HCT116 (cell line): ENCODE measurements around the gene SCFD2. TPM values are rescaled to one million over a fixed set of nuclear protein-coding genes. Genes with fewer than 3 reads are reported as not detected.
"Not testable (repeated sequence)": the region's sequence is repeated elsewhere in the genome, so short reads cannot be mapped to it uniquely, and the experiment has no call there.

Experiments used
- ATAC-seq: fragments of 200-7000 bp; cut with Tn5 transposase; 2 replicates; pipeline ENCODE4 v1.9.1; 2020; ENCODE audit warnings: mild to moderate bottlenecking, moderate library complexity
- BruUV-seq: library from RNA; stranded (reverse); fragments of 400-500 nt; replicated peaks from 2 replicates; lab custom pipeline; 2021; lab: Mats Ljungman, UMichigan
- CTCF ChIA-PET: fragments of 300-600 bp; sonication (Branson Sonifier 250); formaldehyde crosslinking; loops from one replicate; lab custom pipeline; 2021; ENCODE audit warnings: antibody characterized with exemption; lab: Charles Lee
- POLR2A ChIA-PET: fragments of 300-600, 350-600 bp; sonication (Branson Sonifier 250); formaldehyde crosslinking; loops from one replicate; lab custom pipeline; 2021; ENCODE audit warnings: antibody characterized with exemption; lab: Charles Lee
- RAD21 ChIA-PET, 2 experiments: fragments of 300-600 bp; sonication (Branson Sonifier 250); formaldehyde crosslinking; loops; one replicate each; lab custom pipeline; 2023; ENCODE audit warnings: low total read pairs in 2 of 2; ENCODE audit not compliant: uncharacterized antibody in 2 of 2, unreplicated experiment in 2 of 2, low non-redundant PET in 1 of 2; lab: Charles Lee
- DNase-seq: peaks from one replicate; pipeline ENCODE4 v3.0.0-alpha.2; 2010; ENCODE audit warnings: low read depth, low spot score
- H2AFZ ChIP-seq: fragments of 200-600 bp; shearing (Covaris generic), sonication (generic); 2 replicates; pipeline ENCODE4 v1.6.1; 2017; ENCODE audit warnings: low read depth, mixed run types, mixed read lengths, antibody characterized with exemption, low read length; ENCODE audit not compliant: poor library complexity, severe bottlenecking
- H3K27ac ChIP-seq: 2 replicates; pipeline ENCODE4 v1.5.1; 2012; ENCODE audit warnings: low read depth, low read length
- H3K27me3 ChIP-seq: fragments of 200-600 bp; sonication (generic); 2 replicates; pipeline ENCODE4 v1.6.1; 2016; ENCODE audit warnings: mixed run types, low read length, mixed read lengths; ENCODE audit not compliant: insufficient read depth
- H3K36me3 ChIP-seq, 2 experiments: fragments of 200-500 bp in 1 of 2; fragments of 200-600 bp in 1 of 2; sonication (Bioruptor generic) in 1 of 2; sonication (generic) in 1 of 2; 2 replicates each; pipeline versions ENCODE4 v1.5.1 to v1.6.1; 2014 to 2016; ENCODE audit warnings: low read length in 2 of 2, inconsistent platforms in 1 of 2, mixed read lengths in 1 of 2, mixed run types in 1 of 2; ENCODE audit not compliant: insufficient read depth in 2 of 2, control insufficient read depth in 1 of 2
- H3K4me1 ChIP-seq, 2 experiments: fragments of 200-600 bp in 1 of 2; sonication (generic) in 1 of 2; 2 replicates each; pipeline versions ENCODE4 v1.5.1 to v1.6.1; 2012 to 2017; ENCODE audit warnings: low read length in 2 of 2, inconsistent platforms in 1 of 2, mild to moderate bottlenecking in 1 of 2, mixed read lengths in 1 of 2, mixed run types in 1 of 2, moderate library complexity in 1 of 2; ENCODE audit not compliant: insufficient read depth in 2 of 2, control insufficient read depth in 1 of 2
- H3K4me2 ChIP-seq: fragments of 200-600 bp; sonication (generic); 2 replicates; pipeline ENCODE4 v1.6.1; 2017; ENCODE audit warnings: mixed run types, low read length, mixed read lengths
- H3K4me3 ChIP-seq, 2 experiments: fragments of 200-600 bp in 1 of 2; sonication (generic) in 1 of 2; replicated peaks in 1 of 2; 2 replicates each; pipeline ENCODE4 v1.5.1; 2011 to 2016; ENCODE audit warnings: low read length in 2 of 2, control low read depth in 1 of 2, low read depth in 1 of 2, mild to moderate bottlenecking in 1 of 2, mixed read lengths in 1 of 2, mixed run types in 1 of 2
- H3K79me2 ChIP-seq: fragments of 200-600 bp; sonication (generic); 2 replicates; pipeline ENCODE4 v1.6.1; 2017; ENCODE audit warnings: mild to moderate bottlenecking, mixed run types, low read length, moderate library complexity, mixed read lengths; ENCODE audit not compliant: insufficient read depth
- H3K9ac ChIP-seq: fragments of 200-600 bp; sonication (generic); 2 replicates; pipeline ENCODE4 v1.6.1; 2016; ENCODE audit warnings: low read length, mixed read lengths
- H3K9me2 ChIP-seq: fragments of 200-600 bp; sonication (generic), shearing (Covaris generic); 2 replicates; pipeline ENCODE4 v1.6.1; 2017; ENCODE audit warnings: mixed run types, mild to moderate bottlenecking, moderate library complexity; ENCODE audit not compliant: insufficient read depth
- H3K9me3 ChIP-seq, 2 experiments: fragments of 200-500 bp in 1 of 2; fragments of 200-600 bp in 1 of 2; sonication (Bioruptor generic) in 1 of 2; sonication (generic) in 1 of 2; 2 replicates each; pipeline ENCODE4 v1.6.1; 2014 to 2017; ENCODE audit warnings: low read length in 2 of 2, mixed read lengths in 2 of 2, inconsistent platforms in 1 of 2, low read depth in 1 of 2, mild to moderate bottlenecking in 1 of 2, mixed run types in 1 of 2, moderate library complexity in 1 of 2; ENCODE audit not compliant: control insufficient read depth in 1 of 2, insufficient read depth in 1 of 2
- H4K20me1 ChIP-seq: fragments of 200-600 bp; sonication (generic), shearing (Covaris generic); 2 replicates; pipeline ENCODE4 v1.6.1; 2017; ENCODE audit warnings: mixed run types, mild to moderate bottlenecking, moderate library complexity; ENCODE audit not compliant: insufficient read depth
- ATF3 ChIP-seq: IDR thresholded peaks from 2 replicates; pipeline ENCODE4 v1.6.1; 2012
- CEBPB ChIP-seq: IDR thresholded peaks from 2 replicates; pipeline ENCODE4 v1.6.1; 2012; ENCODE audit warnings: low read depth
- EGR1 ChIP-seq: IDR thresholded peaks from 2 replicates; pipeline ENCODE4 v1.6.1; 2012; ENCODE audit warnings: low read depth
- EZH2 ChIP-seq: fragments of 200-600 bp; sonication (generic); IDR thresholded peaks from 2 replicates; pipeline ENCODE4 v1.6.1; 2017; ENCODE audit warnings: antibody characterized with exemption, mixed run types
- FOSL1 ChIP-seq: IDR thresholded peaks from 2 replicates; pipeline ENCODE4 v1.6.1; 2012; ENCODE audit warnings: low read depth
- JUND ChIP-seq: IDR thresholded peaks from 2 replicates; pipeline ENCODE4 v1.6.1; 2012
- POLR2AphosphoS5 ChIP-seq: IDR thresholded peaks from 2 replicates; pipeline ENCODE4 v1.6.1; 2011; ENCODE audit warnings: mild to moderate bottlenecking, low read depth, low read length, moderate library complexity
- SIN3A ChIP-seq: IDR thresholded peaks from 2 replicates; pipeline ENCODE4 v1.6.1; 2012; ENCODE audit warnings: low read depth
- SRF ChIP-seq: IDR thresholded peaks from 2 replicates; pipeline ENCODE4 v1.6.1; 2012; ENCODE audit warnings: low read depth
- TCF7L2 ChIP-seq: IDR thresholded peaks from 2 replicates; pipeline ENCODE4 v1.7.0; 2011; ENCODE audit warnings: borderline replicate concordance, inconsistent platforms; ENCODE audit not compliant: insufficient read depth, insufficient read length; ENCODE audit errors: extremely low read depth
- YY1 ChIP-seq: IDR thresholded peaks from 2 replicates; pipeline ENCODE4 v1.6.1; 2011; ENCODE audit warnings: low read length, low read depth, moderate library complexity, mild to moderate bottlenecking; ENCODE audit not compliant: insufficient replicate concordance; ENCODE audit errors: extremely low read depth
- ZFX ChIP-seq: fragments of 450-650 bp; IDR thresholded peaks from 2 replicates; pipeline ENCODE4 v1.6.1; 2017
- intact Hi-C: fragments of 100-400 bp; cut with micrococcal nuclease; formaldehyde crosslinking; loops from 2 replicates; pipeline ENCODE4 v1.10.0; 2022
- total RNA-seq: library from RNA; stranded (reverse); gene quantifications from one replicate; pipeline ENCODE4 v1.2.1, GENCODE V29; 2021; ENCODE audit not compliant: unreplicated experiment
- TF ChIP-seq, protein P1 (sequence below): IDR thresholded peaks from 2 replicates; pipeline ENCODE4 v1.6.1; 2011; ENCODE audit warnings: mild to moderate bottlenecking, low read length, moderate library complexity; ENCODE audit not compliant: insufficient replicate concordance; ENCODE audit errors: extremely low read depth

SCFD2 gene
- total RNA-seq, 1 experiment from 2014 or later: 13.6 TPM

DNA sequence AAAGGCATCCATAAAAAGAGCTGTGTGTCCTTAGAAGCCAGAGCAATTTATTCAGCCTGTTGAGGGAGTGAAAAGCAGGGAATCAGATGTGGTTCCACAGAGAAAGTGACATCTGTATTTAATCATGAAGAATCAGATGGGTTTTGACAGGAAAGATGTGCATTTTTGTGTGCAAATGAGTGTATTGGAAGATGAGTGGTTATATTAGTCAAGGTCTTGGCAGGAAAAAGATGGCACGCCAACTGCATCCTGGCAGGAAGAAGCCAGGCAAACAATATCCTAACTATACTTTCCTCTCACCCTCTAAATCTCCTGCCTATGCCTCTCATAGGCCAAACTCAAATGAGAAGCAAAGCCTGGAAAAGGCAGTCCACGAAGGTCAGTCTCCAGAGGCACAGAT, 59.1 kb downstream of the SCFD2 start (continued):
- TF ChIP-seq EGR1: no peak
- no peak for TF ChIP-seq CEBPB
- TF ChIP-seq, protein P1, sequence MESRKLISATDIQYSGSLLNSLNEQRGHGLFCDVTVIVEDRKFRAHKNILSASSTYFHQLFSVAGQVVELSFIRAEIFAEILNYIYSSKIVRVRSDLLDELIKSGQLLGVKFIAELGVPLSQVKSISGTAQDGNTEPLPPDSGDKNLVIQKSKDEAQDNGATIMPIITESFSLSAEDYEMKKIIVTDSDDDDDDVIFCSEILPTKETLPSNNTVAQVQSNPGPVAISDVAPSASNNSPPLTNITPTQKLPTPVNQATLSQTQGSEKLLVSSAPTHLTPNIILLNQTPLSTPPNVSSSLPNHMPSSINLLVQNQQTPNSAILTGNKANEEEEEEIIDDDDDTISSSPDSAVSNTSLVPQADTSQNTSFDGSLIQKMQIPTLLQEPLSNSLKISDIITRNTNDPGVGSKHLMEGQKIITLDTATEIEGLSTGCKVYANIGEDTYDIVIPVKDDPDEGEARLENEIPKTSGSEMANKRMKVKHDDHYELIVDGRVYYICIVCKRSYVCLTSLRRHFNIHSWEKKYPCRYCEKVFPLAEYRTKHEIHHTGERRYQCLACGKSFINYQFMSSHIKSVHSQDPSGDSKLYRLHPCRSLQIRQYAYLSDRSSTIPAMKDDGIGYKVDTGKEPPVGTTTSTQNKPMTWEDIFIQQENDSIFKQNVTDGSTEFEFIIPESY: no peak
- TF ChIP-seq FOSL1: no peak

DNA sequence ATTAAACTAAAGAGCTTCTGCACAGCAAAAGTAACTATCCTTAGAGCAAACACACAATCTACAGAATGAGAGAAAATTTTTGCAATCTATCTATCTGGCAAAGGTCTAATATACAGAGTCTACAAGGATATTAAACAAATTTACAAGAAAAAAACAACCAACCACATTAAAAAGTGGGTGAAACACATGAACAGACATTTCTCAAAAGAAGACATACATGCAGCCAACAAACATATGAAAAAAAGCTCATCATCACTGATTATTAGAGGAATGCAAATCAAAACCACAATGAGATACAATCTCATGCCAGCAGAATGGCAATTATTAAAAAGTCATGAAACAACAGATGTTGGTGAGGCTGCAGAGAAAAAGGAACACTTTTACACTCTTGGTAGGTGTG, 73.7 kb downstream of the SCFD2 start:
- POLR2A ChIA-PET, BruUV-seq, intact Hi-C loops: not testable (repeated sequence)

GRCh38 chr4:53281438-53281837, 84.4 kb downstream of the SCFD2 start:
- BruUV-seq: no TSS peak
- RAD21 ChIA-PET: no interaction called here
- H3K27ac ChIP-seq: no peak overlapping the region
- DNase-seq (no peak), ATAC-seq (no peak)
- no peak overlapping the region for H2AFZ ChIP-seq
- CTCF ChIA-PET: no interaction called here
- no peaks in the 10 kb centered on the region for H4K20me1 ChIP-seq
- H3K4me2 ChIP-seq: no peak overlapping the region
- H3K79me2 ChIP-seq: no peaks in the 10 kb centered on the region
- no peak for TF ChIP-seq JUND
- no peak for TF ChIP-seq EGR1
- TF ChIP-seq SIN3A: no peak
- TF ChIP-seq YY1: no peak
- no peak for TF ChIP-seq EZH2
- TF ChIP-seq ZFX: no peak
- no peak for TF ChIP-seq FOSL1
- TF ChIP-seq SRF: no peak
- TF ChIP-seq ATF3: no peak
- no peak for TF ChIP-seq POLR2AphosphoS5
- TF ChIP-seq TCF7L2: no peak
- TF ChIP-seq, protein P1: no peak
- no peaks in the 10 kb centered on the region for H3K27me3 ChIP-seq
- intact Hi-C loops: no loop called here
- H3K9me2 ChIP-seq: no peaks in the 10 kb centered on the region
- no peak overlapping the region for H3K4me3 ChIP-seq
- no peak overlapping the region for H3K9ac ChIP-seq
- no peaks in the 10 kb centered on the region for H3K4me1 ChIP-seq
- no peaks in the 10 kb centered on the region for H3K9me3 ChIP-seq
- POLR2A ChIA-PET: no interaction called here
- H3K36me3 ChIP-seq: no peaks in the 10 kb centered on the region

More for the DNA sequence above, 73.7 kb downstream of the SCFD2 start:
- H3K27ac ChIP-seq, H4K20me1 ChIP-seq, H3K9ac ChIP-seq, DNase-seq, H3K4me3 ChIP-seq, H2AFZ ChIP-seq, H3K27me3 ChIP-seq, H3K4me2 ChIP-seq, ATAC-seq, H3K36me3 ChIP-seq, H3K9me3 ChIP-seq, H3K9me2 ChIP-seq, RAD21 ChIA-PET, H3K79me2 ChIP-seq, H3K4me1 ChIP-seq, CTCF ChIA-PET: not testable (repeated sequence)
